T-helper 1 cell treated with Interleukin-12 subunit alpha and Interleukin-12 subunit beta and Interleukin-4 antibody, amounts not matched to agents 30 ng/mL and 1 ng/mL, for 36 hours (primary cell): ENCODE data around the gene EDAR. TPM values are rescaled to one million over a fixed set of nuclear protein-coding genes. Genes with fewer than 3 reads are reported as not detected.

Experiments used
- intact Hi-C: fragments of 100-400 bp; cut with micrococcal nuclease; formaldehyde crosslinking; loops from one replicate; pipeline ENCODE4 v1.15.1; 2024
- total RNA-seq: library from RNA; stranded (reverse); gene quantifications from 2 replicates; pipeline ENCODE4 v1.2.3, GENCODE V29; 2022

EDAR gene
- total RNA-seq, 1 donor from 2014 or later = 0.07 TPM

DNA sequence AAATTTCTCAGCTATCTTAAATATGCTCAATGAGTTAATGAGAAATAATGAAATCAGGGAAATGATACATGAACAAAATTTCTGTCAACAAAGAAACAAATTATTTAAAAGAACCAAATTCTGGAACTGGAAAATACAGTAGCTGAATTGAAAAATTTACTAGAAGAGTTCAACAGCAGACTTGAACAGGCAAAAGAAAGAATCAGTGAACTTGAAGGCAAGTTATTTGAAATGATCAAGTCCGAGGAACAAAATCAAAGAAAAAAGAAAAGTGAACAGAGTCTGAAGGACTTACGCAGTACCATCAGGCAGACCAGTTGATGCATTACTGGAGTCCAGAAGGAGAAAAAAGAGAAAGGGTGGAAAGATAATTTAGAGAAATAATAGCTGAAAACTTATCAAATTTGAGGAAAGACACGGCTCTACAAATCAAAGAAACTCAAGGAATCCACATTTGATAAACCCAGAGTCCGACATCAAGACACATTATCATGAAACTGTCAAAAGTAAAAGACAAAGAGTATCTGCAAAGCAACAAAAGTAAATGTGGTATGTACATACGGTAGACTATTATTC, 118.9 kb downstream of the EDAR start:
- intact Hi-C loops = no loop called here

DNA sequence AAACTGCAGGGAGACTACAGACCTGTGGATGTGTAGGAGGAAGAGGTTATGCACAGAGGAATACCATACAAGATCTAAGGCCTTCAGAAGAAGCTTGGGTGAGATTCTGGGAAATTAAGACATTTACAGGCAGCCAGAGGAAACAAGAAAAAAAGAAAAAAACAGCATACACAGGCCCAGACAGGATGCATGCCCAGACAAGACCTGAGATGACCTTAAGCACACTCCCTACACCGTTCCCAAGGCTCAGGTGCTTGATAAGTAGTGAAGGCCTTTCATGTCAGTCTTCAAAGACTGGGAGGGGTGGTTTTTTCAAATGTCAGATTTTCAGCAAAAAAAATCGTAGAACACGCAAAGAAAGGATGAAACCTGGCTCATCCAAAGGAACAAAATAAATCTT, 119.5 kb downstream of the EDAR start:
- intact Hi-C loops = no loop called here

DNA sequence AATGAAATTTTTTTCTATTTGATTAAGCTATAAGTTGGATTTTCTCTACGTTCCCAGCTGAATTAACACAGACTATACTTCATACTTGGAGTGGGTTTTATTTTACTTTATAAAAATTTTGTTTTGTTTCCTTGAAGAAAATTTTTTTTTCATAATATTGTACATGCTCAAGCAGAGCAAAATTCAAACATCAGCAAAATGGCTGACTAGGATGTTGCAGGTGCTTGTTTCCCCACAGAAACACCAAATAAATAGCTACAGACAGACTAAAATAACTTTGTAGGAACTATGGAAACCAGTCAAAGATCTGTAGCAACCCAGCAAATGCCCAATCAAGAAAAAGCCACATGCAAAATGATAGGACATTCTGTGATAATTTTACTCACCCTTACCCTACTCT, 120.1 kb downstream of the EDAR start:
- intact Hi-C loops = no loop called here

DNA sequence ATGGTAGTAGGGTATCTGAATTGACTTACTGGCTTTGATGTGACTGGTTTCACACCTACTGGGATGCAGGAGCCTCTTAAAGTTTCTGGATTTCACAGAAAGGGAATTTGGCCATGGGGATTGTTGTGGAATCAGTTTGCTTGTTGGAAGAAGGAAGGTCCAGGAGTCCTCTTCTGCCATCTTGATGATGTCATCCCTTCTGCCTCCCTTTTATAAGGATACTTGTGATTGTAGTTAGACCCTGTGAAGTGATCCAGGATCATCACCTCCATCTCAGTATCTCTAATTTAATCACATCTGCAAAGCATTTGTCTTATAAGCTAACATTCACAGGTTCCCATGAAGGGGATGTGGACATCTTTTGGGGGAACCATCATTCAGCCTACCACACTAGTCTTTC, 123.0 kb downstream of the EDAR start:
- intact Hi-C loops = no loop called here

DNA sequence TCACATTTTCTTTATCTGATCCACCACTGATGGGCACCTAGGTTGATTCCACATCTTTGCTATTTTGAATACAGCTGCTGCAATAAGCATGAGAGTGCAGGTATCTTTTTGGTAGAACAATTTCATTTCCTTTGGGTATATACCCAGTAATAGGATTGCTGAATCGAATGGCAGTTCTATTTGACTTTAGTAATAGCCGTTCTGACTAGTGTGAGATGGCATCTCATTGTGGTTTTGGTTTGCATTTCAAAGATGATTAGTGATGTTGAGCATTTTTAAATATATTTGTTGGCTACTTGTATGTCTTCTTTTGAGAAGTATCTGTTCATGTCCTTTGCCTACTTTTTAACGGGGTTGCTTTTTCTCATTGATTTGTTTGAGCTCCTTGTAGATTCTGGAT, 130.1 kb downstream of the EDAR start:
- intact Hi-C loops = loop anchor here (5.0 kb wide), 1 partner anchor 68 kb away; no protein-coding TSS in a partner anchor

DNA sequence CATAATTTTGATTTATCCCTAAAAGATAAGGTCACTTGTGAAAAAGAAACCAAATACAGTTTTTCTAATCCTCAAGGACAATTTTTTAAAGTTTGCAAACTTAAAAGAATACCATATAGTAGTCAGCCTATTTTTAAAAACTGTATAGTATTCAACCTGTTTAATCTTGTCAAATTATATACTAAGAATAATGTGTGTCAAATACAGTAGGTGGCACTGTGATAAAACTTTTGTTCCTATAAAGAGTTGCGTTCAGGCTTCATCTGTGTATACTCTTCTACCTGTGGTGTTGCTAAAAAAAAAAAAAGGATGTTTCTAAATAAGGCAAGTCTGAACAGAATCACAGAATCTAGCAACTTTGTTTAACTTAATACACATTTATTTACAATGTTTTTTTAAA, 133.8 kb downstream of the EDAR start:
- intact Hi-C loops = loop anchor here (1.0 to 5.0 kb wide), 3 partner anchors 72 to 655 kb away; partner anchors contain the start of gene EDAR

DNA sequence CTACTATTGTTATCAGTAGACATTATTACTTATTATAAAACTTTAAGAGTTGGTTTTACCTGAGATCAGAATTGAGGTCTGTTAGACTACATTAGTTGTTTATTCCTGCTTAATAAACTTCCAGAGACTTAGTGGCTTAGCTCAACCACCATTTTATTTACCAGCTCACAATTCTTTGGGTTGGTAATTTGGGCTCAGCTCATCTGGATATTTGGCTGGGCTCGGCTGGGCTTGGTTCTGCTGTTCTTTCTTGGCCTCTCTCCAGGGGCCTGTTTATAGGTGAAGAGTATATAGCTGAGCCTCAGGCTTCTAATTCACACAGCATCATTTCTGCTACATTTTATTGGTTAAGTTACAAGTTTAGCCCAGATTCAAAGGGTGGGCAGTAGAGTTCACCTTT, 134.5 kb downstream of the EDAR start:
- intact Hi-C loops = no loop called here

DNA sequence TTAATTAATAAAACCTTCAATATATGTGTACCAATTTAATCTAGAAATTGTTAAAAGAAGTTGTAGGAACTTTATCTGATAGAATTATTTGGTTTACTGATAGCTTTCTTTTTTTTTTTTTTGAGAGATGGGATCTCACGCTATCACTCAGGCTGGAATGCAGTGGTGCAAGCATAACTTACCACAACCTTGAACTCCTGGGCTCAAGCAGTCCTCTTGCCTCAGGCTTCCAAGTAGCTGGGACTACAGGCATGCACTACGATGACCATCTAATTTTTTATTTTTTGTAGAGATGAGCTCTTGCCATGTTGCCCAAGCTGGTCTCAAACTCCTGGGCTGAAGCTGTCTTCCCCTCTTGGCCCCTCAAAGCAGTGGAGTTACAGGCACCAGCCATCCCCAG, 135.6 kb downstream of the EDAR start:
- intact Hi-C loops = no loop called here

DNA sequence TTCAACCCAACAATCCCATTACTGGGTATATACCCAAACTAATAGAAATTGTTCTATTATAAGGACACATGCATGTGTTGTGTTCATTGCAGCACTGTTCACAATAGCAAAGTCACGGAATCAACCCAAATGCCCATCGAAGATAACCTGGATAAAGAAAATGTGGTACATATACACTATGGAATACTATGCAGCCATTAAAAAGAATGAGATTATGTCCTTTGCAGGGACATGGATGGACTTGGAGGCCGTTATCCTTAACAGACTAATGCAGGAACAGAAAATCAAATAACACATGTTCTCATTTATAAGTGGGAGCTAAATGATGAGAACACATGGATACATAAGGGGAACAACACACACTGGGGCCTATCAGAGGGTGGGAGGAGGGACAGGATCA, 136.6 kb downstream of the EDAR start:
- intact Hi-C loops = no loop called here

DNA sequence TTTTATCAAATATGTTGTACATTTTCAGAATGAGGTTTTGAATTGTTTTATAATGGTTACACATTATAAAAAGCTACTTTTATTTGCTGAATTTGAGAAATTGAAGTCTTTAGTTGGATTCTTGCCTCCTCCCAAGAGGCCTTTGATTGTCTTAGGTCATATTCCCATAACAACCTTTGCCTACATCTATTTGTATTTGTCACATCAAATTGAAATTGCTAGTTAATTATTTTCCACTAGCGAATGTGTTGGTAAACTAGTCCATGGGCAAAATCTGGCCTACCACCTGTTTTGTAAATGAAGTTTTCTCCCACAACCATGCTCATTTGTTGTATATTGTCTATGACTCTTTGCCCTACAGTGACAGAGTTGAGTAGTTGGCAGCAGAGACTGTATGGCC, 142.0 kb downstream of the EDAR start:
- intact Hi-C loops = no loop called here

DNA sequence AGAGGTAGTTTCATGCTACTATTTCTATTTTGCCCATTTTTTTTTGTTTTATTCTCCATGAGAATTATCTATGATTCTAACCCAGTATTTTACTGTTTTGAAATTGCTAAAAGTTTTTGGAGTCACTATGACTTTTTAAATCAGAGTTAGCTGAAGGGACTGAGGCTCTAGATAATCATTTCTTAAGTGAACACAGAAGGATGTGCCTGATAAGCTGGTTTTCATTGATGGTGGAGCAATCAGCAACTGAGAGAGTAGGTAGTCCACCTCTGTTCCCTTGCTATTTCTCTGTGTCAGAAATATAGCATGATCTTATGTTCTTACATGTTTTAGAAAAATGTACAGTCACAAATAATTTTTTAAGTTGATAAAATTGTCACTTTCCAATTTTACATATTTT, 143.1 kb downstream of the EDAR start:
- intact Hi-C loops = no loop called here

Other genes with a start within 250 kb of the EDAR start
- gene CCDC138, start 202.4 kb downstream of the EDAR start, total RNA-seq = 9.3 and 12.5 TPM in 2 replicates
- gene SH3RF3, start 140.0 kb upstream of the EDAR start, total RNA-seq = 0.22 and 0.24 TPM in 2 replicates